GM21529 (cell line): ENCODE results near the gene NTNG1.

ENCODE experiments used
- ATAC-seq: cut with Tn5 transposase; IDR thresholded peaks from one replicate; pipeline ENCODE4 v1.9.1; 2021; ENCODE audit not compliant: unreplicated experiment

NTNG1 gene

GRCh38 chr1:107389410-107390396 lies 248.9 kb downstream of the NTNG1 start:
- peak; percentile 75 for ATAC-seq

- no peak for ATAC-seq
These were observed 253.5 kb downstream of the NTNG1 start for GRCh38 chr1:107394301-107394700.

- no peak for ATAC-seq
These were observed 260.9 kb downstream of the NTNG1 start for GRCh38 chr1:107401704-107402103.

GRCh38 chr1:107404756-107405155 lies 263.9 kb downstream of the NTNG1 start:
- no peak for ATAC-seq

GRCh38 chr1:107405236-107405635 lies 264.4 kb downstream of the NTNG1 start:
- no peak for ATAC-seq

- ATAC-seq: no peak
These were observed 266.2 kb downstream of the NTNG1 start for GRCh38 chr1:107407011-107407410.

GRCh38 chr1:107413546-107413945 lies 272.7 kb downstream of the NTNG1 start:
- no peak for ATAC-seq

GRCh38 chr1:107413951-107414350 lies 273.1 kb downstream of the NTNG1 start:
- no peak for ATAC-seq

GRCh38 chr1:107414550-107414949 lies 273.7 kb downstream of the NTNG1 start:
- ATAC-seq: no peak

- no peak for ATAC-seq
These were observed 274.4 kb downstream of the NTNG1 start for GRCh38 chr1:107415241-107415640.

- no peak for ATAC-seq
These were observed 278.2 kb downstream of the NTNG1 start for GRCh38 chr1:107419003-107419402.

GRCh38 chr1:107422901-107423300 lies 282.1 kb downstream of the NTNG1 start:
- ATAC-seq: no peak

GRCh38 chr1:107430540-107431228 lies 289.8 kb downstream of the NTNG1 start:
- peak; percentile 93 for ATAC-seq

GRCh38 chr1:107432108-107432507 lies 291.3 kb downstream of the NTNG1 start:
- no peak for ATAC-seq

- no peak for ATAC-seq
These were observed 292.2 kb downstream of the NTNG1 start for GRCh38 chr1:107433068-107433467.

- ATAC-seq: no peak
These were observed 293.0 kb downstream of the NTNG1 start for GRCh38 chr1:107433635-107434360.

- ATAC-seq: no peak
These were observed 293.5 kb downstream of the NTNG1 start for GRCh38 chr1:107434361-107434693.

GRCh38 chr1:107436552-107437241 lies 295.9 kb downstream of the NTNG1 start:
- ATAC-seq: no peak

GRCh38 chr1:107439567-107439966 lies 298.7 kb downstream of the NTNG1 start:
- no peak for ATAC-seq

GRCh38 chr1:107442551-107442950 lies 301.7 kb downstream of the NTNG1 start:
- no peak for ATAC-seq

GRCh38 chr1:107443027-107443426 lies 302.2 kb downstream of the NTNG1 start:
- no peak for ATAC-seq
